Measurements from ENCODE around the gene APBB3. TPM values are rescaled to one million over a fixed set of nuclear protein-coding genes. Genes with fewer than 3 reads are reported as not detected.

The APBB3 gene
- polyA plus RNA-seq, 1 donor, result 27.2 TPM

Other genes with a start within 250 kb of the APBB3 start
- 4.7 TPM for gene HBEGF, start 218.0 kb downstream of the APBB3 start, polyA plus RNA-seq
- gene SLC4A9, start 204.4 kb downstream of the APBB3 start, polyA plus RNA-seq, result 0.22 TPM
- 131 TPM for gene ANKHD1, start 162.8 kb downstream of the APBB3 start, polyA plus RNA-seq
- gene EIF4EBP3, start 16.9 kb downstream of the APBB3 start, polyA plus RNA-seq, result 14.7 TPM
- 21.7 TPM for gene SRA1, start 7.1 kb downstream of the APBB3 start, polyA plus RNA-seq
- gene SLC35A4, start 230 bp upstream of the APBB3 start, polyA plus RNA-seq, result 62.5 TPM
- gene CD14, start 68.6 kb upstream of the APBB3 start, polyA plus RNA-seq, result 13.2 TPM
- 15.3 TPM for gene TMCO6, start 74.9 kb upstream of the APBB3 start, polyA plus RNA-seq
- gene NDUFA2, start 83.0 kb upstream of the APBB3 start, polyA plus RNA-seq, result 77.8 TPM
- 104 TPM for gene IK, start 83.2 kb upstream of the APBB3 start, polyA plus RNA-seq
- gene WDR55, start 100.3 kb upstream of the APBB3 start, polyA plus RNA-seq, result 19.9 TPM
- 0.22 TPM for gene DND1, start 109.0 kb upstream of the APBB3 start, polyA plus RNA-seq
- gene HARS1, start 126.8 kb upstream of the APBB3 start, polyA plus RNA-seq, result 55.4 TPM
- 39.2 TPM for gene HARS2, start 126.9 kb upstream of the APBB3 start, polyA plus RNA-seq
- gene ZMAT2, start 135.8 kb upstream of the APBB3 start, polyA plus RNA-seq, result 78.7 TPM
- 0.55 TPM for gene PCDHA1, start 221.5 kb upstream of the APBB3 start, polyA plus RNA-seq
- 0.81 TPM for gene PCDHA2, start 230.3 kb upstream of the APBB3 start, polyA plus RNA-seq
- gene PCDHA3, start 236.5 kb upstream of the APBB3 start, polyA plus RNA-seq, result 0.85 TPM
- 1.3 TPM for gene PCDHA4, start 242.5 kb upstream of the APBB3 start, polyA plus RNA-seq

Measured in large intestine (tissue), 1 donor.